KBM-7 (cell line): ENCODE data around the gene ZNF653.
A peak's percentile ranks its signal among the peaks of the same experiment; 100 is the strongest.

Experiments used
- DNase-seq: peaks from one replicate; pipeline ENCODE4 v3.0.0-alpha.2; 2015
- in situ Hi-C: fragments of 300-500 bp; cut with MboI; formaldehyde crosslinking; loops from 2 replicates; pipeline ENCODE4 v1.14.3; 2020; ENCODE audit warnings: low sequenced_read_pairs, low pct_unique_long_range_greater_than_20kb, mixed read lengths

ZNF653 gene, protein sequence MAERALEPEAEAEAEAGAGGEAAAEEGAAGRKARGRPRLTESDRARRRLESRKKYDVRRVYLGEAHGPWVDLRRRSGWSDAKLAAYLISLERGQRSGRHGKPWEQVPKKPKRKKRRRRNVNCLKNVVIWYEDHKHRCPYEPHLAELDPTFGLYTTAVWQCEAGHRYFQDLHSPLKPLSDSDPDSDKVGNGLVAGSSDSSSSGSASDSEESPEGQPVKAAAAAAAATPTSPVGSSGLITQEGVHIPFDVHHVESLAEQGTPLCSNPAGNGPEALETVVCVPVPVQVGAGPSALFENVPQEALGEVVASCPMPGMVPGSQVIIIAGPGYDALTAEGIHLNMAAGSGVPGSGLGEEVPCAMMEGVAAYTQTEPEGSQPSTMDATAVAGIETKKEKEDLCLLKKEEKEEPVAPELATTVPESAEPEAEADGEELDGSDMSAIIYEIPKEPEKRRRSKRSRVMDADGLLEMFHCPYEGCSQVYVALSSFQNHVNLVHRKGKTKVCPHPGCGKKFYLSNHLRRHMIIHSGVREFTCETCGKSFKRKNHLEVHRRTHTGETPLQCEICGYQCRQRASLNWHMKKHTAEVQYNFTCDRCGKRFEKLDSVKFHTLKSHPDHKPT

DNA sequence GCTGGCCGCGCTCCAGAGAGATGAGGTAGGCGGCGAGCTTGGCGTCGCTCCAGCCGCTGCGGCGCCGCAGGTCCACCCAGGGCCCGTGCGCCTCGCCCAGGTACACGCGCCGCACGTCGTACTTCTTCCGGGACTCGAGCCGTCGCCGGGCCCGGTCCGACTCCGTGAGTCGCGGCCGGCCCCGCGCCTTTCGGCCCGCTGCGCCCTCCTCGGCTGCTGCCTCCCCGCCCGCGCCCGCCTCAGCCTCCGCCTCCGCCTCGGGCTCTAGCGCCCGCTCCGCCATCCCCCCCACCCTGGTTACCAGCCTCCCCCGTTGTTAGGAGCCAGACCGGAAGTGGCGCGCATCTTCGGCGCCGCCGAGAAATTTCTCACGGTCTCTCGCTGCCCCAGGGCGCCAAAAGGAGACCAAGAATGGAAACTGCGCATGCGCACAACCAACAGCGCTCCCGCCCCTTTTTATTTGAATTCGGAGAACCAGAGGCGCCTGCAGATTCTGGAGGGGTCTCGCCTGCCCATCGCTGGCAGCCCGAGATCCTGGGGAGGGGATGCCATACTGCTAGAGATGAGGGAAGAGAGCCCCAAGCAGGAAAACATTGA is at the start of gene ZNF653:
Gene ZNF653, minus strand, starts transcription at position 336 of the 597 bp plus-strand sequence. Its CDS starts 53 bp downstream, at position 283.
- in situ Hi-C loops: no loop called here

DNA sequence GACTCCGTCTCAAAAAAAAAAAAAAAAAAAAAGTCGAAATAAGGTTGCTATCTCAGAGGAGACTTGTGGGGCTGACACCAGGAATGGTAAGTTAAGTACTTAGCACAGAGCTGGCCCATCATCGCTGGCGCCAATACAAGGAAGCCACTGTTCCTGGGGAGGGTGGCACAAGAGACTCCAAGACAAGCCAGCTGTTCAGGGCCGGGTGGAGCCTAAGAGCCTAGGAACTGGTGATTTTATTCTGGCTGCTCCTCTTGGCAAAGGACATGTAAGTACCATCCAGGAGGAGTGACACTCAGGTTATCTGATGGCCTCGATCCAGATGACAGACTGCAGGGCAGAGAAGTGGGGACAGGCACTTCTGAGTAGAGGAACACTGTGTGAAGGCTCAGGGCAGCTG is 49.6 kb upstream of the ZNF653 start:
- DNase-seq: no peak
- in situ Hi-C loops: no loop called here

More for the DNA sequence above, at the start of gene ZNF653:
- peak; percentile 93 for DNase-seq

DNA sequence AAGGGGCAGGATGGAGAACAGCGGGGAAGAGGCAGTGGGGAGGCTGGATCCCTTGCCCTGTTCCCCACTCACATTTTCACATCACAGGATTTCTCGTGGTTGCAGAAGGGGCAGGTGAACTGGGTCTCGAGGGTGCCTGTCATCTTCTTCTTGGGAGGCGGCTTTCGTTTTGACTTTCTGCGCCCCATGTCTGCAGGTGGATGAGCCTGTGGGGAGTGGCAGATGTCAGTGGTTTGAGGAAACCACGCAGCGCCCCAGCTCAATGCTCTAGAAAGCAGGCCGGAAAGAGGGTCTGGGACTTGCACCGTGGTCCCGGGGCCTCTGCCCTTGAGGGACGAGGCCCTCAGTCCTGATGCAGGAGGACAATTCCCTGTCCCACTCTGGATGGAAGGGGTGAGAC is 48.5 kb upstream of the ZNF653 start:
- in situ Hi-C loops: no loop called here
- no peak for DNase-seq

DNA sequence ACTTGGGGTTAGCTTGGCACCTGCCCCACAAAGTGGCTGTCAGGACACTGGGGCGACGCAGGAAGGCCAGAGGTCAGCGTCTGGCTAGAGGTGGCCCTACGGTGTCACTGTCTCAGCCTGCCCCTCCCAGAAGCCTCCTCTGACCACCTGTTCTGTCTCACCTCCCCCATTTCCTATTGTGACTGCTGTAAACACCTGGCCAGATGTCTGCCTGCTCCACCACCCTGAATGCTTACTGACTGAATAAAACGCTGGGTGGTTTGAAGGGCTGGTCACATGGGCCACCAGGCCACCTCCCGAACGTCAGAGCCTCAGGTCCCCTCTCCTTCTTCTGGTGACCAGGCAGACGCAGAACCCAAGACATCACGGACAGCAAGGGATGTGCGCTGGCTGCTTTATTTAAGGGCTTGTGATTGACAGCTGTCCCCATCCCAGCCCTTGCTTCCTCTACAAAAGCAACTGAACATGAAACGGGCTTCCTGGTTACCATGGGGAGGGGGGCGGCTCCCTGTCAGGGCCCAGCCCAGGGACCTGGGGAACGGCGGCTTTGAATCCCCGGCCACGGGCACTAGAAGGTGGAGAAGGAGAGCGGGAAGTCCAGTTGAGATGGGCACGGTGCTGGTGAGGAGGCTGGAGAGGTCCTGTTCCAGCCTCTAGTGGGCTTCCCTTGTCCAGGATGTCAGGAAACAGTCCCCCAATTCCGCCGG is 47.2 kb upstream of the ZNF653 start:
- DNase-seq: no peak
- in situ Hi-C loops: no loop called here

DNA sequence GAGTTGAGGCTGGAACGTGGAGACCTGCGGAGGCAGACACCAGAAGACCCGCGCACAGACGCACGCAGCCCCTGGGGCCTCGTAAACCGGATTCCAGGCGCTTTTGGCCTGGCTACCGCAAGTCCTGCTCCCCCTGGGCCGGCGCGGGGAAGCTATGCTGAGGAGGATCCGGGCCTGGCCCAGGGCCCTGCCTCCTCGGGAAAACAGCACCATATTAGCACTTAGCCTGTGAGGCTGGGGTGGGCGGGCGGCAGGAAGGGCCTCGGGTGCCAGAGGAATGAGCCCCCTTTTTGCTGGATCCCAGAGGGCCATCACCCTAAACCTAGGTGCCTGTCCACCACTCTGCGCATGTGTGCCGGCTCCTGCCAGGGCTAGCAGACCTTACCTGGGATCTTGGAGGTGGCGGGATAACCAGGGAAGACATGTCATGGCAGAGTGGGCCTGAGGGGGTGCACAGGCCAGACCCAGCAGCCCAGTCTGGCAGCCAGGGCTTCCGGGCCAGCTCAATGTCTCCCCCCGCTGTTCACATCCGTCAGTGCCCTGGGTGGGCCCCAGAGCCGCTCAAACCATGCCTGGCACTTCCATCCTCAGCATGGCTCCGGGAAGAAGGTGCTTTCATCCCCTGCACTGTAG is 46.1 kb upstream of the ZNF653 start:
- DNase-seq: no peak
- in situ Hi-C loops: no loop called here

DNA sequence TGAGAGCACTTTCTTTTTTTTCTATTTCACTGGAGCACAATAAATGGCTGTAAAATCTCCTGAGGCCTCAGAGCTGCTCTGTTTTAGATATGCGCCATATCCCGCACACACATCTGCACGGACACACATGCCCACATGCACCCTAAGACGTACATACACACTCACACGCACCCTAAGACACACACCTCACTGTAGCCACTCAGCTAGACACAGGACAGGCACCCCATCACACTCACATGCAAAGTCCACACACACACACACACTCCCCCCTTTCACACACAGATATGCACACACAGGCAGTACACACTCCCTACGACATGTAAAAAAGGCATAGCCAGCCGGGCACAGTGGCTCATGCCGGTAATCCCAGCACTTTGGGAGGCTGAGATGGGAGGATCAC is 44.6 kb upstream of the ZNF653 start:
- in situ Hi-C loops: no loop called here
- DNase-seq: no peak

DNA sequence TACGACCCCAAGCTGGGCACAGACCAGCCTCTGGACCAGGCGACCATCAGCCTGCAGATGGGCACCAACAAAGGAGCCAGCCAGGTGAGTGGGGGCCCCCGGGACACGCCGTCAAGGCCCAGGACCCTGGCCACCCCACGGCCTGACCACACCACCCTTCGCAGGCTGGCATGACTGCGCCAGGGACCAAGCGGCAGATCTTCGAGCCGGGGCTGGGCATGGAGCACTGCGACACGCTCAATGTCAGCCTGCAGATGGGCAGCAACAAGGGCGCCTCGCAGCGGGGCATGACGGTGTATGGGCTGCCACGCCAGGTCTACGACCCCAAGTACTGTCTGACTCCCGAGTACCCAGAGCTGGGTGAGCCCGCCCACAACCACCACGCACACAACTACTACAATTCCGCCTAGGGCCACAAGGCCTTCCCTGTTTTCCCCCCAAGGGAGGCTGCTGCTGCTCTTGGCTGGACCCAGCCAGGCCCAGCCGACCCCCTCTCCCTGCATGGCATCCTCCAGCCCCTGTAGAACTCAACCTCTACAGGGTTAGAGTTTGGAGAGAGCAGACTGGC is 43.8 kb upstream of the ZNF653 start:
- in situ Hi-C loops: no loop called here
- DNase-seq: no peak

DNA sequence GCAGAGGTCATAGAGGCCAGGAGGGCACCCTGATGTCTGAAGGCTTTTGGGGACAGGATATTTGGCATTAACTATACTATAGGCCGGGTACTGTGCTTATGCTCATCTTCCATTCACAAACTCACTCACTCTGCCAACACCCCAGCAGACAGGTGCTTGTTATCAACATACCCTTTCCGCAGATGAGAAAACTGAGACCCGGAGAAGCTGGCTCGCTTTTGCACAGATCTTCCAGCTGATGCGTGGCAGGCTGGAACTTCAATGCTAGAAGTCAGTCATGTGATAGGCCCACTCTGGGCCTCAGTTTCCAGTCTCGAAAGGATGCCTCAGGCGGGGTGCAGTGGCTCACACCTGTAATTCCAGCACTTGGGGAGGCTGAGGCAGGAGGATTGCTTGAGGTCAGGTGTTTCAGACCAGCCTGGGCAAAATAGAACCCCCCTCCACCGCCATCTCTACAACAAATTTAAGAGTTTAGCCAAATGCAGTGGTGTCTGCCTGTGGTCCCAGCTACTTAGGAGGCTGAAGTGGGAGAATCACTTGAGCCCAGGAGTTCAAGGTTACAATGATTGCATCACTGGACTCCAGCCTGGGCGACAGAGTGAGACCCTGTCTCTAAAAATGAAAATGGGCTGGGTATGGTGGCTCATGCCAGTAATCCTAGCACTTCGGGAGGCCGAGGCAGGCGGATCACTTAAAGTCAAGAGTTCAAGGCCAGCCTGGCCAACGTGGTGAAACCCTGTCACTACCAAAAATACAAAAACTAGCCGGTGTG is 42.5 kb upstream of the ZNF653 start:
- in situ Hi-C loops: no loop called here
- DNase-seq: no peak

DNA sequence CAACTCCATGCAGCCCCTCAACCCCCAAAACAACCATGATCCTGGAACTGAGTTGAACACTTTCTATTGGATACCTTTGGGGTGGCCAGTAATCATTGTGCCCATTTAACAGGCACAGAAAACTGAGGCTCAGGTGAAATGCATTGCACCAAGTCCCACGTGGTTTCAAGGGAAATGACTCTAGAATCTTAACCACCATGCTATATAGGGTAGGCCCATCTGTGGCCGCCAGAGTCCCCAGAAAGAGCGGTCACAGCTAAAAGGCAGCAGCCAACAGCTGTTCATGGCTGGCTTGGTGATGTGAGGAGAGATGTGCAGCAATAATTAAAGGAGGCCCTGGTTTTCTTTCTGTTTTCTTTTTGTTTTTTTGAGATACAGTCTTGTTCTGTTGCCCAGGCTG is 35.6 kb upstream of the ZNF653 start:
- DNase-seq: no peak

DNA sequence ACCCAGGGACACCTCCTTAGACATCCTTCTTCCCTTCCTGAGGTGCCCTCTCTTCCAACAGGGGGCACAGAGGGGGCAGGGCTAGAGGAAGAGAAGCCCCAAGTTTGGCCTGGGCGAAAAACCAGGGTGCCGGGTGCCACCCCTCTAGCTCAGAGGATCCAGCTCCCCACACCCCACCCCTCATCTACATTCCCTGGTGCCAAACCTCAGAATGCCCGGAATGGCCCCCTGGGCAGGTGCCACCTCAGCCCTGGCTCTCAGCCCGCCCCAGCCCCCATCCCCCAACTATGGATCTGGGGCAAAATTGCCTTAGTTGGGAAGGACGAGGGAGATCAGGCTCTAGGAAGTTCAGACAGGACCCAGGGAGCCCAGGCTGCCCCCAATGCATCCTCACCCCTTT is 35.0 kb upstream of the ZNF653 start:
- DNase-seq: no peak
- in situ Hi-C loops: no loop called here

More for the DNA sequence above, 35.6 kb upstream of the ZNF653 start:
- in situ Hi-C loops: no loop called here

DNA sequence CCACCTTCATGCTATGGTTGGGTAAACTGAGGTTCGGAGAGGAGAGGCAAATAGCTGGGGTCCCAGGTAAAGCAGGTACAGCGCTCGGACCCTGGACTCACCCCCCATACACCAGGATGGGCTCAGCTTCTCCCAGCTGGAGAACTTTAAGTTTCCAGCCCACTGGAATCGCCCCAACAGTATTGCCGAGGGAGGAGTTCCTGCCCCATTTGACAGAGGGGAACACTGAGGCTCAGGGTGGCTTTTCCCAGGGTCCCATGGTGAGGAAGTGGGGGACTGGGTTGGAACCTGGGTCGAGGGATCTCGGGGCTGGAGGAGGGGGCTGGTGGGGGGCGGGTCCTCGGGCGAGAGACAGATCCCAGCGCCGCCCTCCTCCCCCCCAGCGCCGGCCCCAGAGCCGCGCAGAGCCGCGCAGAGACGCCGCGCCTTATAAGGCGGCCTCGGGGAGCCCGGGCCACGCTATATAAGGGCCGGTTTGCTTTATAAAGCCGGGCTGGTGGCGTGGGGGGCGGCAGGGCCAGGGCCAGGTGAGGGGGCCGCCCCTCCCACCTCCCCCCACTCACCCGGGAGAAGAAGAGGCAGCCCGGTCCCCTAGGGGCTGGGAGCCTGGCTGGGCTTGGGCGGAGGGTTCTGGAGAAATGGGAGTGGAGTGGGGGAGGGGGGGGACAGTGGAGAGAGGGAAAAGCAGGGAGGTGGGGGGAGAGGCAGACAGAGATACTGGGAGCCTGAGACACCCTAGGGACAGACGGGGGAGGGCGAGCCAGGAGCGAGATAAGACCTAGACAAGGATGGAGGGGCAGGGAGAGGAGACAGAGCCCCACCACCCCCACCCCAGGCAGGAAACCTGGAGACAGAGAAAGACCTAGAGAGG is 34.1 kb upstream of the ZNF653 start:
- in situ Hi-C loops: no loop called here
- no peak for DNase-seq

DNA sequence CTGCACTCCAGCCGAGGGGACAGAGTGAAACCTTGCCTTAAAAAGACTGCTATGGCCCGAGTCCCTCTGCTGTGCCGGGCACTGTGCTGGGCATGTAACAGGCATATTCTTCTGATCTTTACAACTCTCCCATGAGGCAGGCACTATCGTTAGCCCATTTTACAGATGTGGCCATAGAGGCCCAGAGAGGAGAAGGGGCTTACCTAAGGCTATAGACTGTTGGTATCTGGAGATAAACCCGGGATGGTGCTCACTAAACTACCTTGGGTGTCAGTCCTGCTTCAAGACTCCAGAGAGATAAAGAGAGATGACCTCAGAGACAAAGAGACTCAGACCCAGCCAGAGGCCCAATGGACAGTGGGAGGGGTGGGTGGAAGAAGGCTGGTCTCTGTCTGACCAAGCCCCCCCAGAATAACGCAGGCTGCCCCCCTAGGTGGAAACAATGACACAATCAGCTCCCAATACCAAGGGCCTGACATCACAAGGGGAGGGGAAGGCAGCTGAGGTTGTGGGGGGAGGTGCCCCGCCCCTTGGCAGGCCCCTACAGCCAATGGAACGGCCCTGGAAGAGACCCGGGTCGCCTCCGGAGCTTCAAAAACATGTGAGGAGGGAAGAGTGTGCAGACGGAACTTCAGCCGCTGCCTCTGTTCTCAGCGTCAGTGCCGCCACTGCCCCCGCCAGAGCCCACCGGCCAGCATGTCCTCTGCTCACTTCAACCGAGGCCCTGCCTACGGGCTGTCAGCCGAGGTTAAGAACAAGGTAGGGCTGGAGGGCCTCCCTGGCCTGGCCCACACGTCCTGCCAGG is 32.8 kb upstream of the ZNF653 start, which contains the start of gene CNN1:
Gene CNN1, plus strand, starts transcription at position 620 of the 805 bp plus-strand sequence. Its CDS starts 77 bp downstream, at position 697.
- in situ Hi-C loops: no loop called here

DNA sequence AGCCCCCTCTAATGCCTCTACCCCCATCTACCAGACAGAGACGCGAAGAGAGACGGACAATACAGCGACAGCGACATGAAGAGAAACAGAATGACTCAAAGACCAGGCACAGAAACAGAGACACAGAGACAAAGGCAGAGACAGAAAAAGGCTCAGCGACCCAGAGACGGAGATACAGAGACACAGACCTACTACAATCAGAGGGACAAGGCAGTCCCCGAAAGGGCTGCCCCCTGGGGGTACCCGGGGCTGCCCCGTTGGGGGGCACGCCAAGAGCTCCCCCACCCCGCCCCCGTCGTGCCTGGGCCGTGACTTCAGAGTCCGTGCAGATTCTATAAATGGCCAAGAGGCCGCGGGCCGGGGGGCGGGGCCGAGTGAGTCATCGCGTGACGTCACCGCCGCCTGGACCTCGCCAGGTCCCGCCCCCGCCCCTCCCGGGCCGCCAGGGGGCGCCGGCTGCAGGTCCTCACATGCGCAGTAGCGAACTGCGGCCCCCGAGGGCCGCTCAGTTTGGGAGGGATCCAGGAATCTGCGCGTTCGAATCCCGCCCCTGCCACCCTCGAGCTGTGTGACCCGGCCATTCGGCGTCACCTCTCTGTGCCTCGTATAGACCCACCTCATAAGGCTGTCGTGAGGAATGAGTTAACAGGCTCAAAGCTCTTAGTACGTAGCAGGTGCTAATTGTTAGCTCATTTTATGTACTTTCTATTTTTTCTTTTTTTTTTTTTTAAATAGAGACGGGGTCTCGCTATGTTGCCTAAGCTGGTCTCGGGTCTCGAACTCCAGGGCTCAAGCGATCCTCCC is 30.4 kb upstream of the ZNF653 start:
- peak; percentile 90 for DNase-seq
- in situ Hi-C loops: no loop called here

More for the DNA sequence above, 32.8 kb upstream of the ZNF653 start, which contains the start of gene CNN1:
- peak; percentile 27 for DNase-seq

DNA sequence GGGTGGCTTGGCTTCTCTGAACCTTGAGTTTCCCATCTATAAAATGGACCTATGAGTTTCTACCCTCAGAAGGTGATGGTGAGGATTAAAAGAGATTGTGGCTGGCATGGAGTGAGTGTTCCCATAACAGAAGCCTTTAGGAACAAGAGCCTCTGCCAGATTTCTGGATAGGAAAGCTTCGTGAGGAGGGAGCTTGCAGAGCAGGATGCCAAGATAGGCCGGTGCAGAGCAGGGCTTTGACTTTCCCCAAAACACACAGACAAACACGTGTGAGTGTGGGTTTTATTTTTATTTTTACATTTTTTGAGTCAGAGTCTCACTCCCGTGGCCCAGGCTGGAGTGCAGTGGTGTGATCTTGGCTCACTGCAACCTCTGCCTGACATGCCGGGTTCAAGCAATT is 29.3 kb upstream of the ZNF653 start:
- in situ Hi-C loops: no loop called here
- peak; percentile 18 for DNase-seq

DNA sequence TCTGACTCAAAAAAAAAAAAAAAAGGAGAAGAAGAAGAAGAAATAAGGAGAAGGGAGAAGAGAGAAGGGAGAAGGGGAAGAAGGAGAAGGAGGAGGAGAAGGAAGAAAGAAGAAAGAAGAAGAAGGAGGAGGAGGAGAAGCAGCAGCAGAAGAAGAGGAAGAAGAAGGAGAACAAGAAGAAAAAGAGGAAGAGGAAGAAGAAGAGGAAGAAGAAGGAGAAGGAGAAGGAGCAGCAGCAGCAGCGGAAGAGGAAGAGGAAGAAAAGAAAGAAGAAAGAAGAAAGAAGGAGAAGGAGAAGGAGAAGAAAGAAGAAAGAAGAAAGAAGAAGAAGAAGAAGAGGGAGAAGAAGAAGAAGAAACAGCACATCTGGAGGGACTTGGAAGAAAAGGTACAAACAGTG is 28.9 kb upstream of the ZNF653 start:
- peak; percentile 29 for DNase-seq
- in situ Hi-C loops: no loop called here

DNA sequence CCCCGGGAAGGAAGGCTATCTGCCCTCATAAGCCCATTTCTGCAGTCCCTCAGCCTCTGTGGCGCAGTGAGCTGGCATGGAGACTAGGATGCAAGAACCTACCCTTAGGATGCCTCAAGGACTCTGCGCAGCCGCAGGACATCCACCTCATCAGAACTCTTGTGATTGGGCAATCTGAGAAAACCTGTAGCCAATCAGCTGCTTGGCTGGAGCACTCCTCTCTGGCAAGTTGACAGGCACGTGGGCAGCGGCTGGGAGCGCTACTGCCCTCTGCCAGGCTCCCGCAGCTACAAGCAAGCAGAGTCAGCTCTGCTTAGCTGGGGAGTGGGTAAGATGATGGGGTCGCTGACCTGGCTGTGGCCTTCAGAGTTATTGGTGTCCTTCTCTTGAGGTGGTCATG is 24.8 kb upstream of the ZNF653 start:
- in situ Hi-C loops: no loop called here
- DNase-seq: peak; percentile 83
